ENCODE data around the gene G3BP2. TPM values are rescaled to one million over a fixed set of nuclear protein-coding genes. Genes with fewer than 3 reads are reported as not detected.

The G3BP2 gene
- total and polyA plus RNA-seq, 9 donors, result 31.4 to 122 (median 83.1) TPM

DNA sequence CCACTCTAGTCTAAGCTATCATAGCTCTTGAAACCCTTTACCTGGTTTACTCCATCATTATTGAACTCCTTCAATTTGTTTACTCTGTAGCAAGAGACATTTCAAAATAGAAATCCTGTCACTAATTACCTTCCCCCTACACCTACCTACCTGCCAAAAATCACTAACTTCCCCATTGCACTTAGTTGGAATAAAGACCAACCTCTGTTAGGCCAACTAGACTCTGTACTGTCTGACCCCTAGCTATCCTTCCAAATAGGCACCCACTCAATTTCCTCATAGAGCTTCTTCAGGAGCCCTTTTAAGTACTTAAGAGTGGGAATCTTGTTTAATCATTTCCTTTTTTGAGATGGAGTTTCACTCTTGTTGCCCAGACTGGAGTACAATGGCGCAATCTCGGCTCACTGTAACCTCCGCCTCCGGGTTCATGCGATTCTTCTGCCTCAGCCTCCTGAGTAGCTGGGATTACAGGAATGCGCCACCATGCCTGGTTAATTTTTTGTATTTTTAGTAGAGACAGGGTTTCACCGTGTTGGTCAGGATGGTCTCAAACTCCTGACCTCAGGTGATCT lies 34.0 kb downstream of the G3BP2 start:
- Histone ChIP-seq H3K36me3 (no peaks in the 10 kb centered on the region), H3K4me3 (no peak overlapping the region), H3K27me3 (no peaks in the 10 kb centered on the region), H3K27ac (no peak overlapping the region), H3K9me3 (no peaks in the 10 kb centered on the region), H3K4me1 (ENCODE audit: insufficient read depth) (peaks cover 2% of the 10 kb centered on the region)
- TF ChIP-seq, protein P1, sequence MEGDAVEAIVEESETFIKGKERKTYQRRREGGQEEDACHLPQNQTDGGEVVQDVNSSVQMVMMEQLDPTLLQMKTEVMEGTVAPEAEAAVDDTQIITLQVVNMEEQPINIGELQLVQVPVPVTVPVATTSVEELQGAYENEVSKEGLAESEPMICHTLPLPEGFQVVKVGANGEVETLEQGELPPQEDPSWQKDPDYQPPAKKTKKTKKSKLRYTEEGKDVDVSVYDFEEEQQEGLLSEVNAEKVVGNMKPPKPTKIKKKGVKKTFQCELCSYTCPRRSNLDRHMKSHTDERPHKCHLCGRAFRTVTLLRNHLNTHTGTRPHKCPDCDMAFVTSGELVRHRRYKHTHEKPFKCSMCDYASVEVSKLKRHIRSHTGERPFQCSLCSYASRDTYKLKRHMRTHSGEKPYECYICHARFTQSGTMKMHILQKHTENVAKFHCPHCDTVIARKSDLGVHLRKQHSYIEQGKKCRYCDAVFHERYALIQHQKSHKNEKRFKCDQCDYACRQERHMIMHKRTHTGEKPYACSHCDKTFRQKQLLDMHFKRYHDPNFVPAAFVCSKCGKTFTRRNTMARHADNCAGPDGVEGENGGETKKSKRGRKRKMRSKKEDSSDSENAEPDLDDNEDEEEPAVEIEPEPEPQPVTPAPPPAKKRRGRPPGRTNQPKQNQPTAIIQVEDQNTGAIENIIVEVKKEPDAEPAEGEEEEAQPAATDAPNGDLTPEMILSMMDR (IDR thresholded peaks at IDR 0.05), result no peak
- no peak for TF ChIP-seq POLR2A (IDR thresholded peaks at IDR 0.05)
- no peak for DNase-seq
- WGBS, 3 donors, result 94 to 97% (median 97%) methylated on average over 7 of the region's 7 CpGs
- intact Hi-C loops (cut with DNase I), result no loop called here

DNA sequence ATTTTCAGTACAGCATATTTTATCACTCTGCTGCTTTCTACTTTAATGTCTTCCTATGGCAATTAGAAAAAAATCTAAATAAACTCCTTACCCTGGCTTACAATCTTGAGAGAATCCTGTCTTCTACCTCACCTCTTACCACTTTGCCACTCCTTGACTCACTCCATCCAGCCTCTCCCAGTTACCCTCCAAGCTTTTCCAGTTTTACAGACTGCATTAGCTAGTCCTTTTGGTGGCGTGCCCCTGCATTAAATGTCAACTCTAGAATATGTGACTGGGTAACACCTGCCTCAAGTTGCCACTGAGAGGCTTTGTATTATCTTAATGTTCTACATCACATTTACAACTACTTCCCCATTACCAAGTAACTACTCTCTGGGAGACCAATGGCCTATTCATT lies 35.4 kb downstream of the G3BP2 start:
- DNase-seq, result no peak
- intact Hi-C loops (cut with DNase I), result no loop called here
- H3K4me1 ChIP-seq (ENCODE audit: insufficient read depth), result peaks cover 2% of the 10 kb centered on the region
- no peak overlapping the region for H3K27ac ChIP-seq
- H3K36me3 ChIP-seq, result no peaks in the 10 kb centered on the region
- no peaks in the 10 kb centered on the region for H3K27me3 ChIP-seq
- TF ChIP-seq POLR2A (IDR thresholded peaks at IDR 0.05), result no peak
- no peak for TF ChIP-seq EP300 (IDR thresholded peaks at IDR 0.05)
- TF ChIP-seq, protein P1 (IDR thresholded peaks at IDR 0.05), result no peak
- H3K4me3 ChIP-seq, result no peak overlapping the region
- WGBS, 3 donors, result 95 to 97% (median 97%) methylated on average over 1 of the region's 1 CpG
- H3K9me3 ChIP-seq, result no peaks in the 10 kb centered on the region

DNA sequence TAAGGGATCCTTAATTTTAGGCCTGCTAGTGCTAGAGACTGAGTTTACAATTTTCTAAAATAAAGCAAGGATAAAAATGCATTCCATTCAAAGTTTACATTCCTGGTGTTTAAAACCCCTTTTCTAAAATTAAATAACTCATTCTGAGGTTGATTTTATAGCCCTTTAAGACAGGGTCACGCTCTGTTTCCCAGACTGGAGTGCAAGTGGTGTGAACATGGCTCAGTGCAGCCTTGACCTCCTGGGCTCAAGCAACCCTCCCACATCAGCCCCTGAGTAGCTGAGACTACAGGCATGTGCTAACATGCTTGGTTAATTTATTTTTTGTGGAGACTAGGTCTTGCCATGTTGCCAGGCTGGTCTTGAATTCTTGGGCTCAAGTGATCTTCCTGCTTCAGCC lies 36.0 kb downstream of the G3BP2 start:
- no peak for TF ChIP-seq EP300 (IDR thresholded peaks at IDR 0.05)
- TF ChIP-seq POLR2A (IDR thresholded peaks at IDR 0.05), result no peak
- TF ChIP-seq, protein P1 (IDR thresholded peaks at IDR 0.05), result no peak
- 4 to 24% (median 5%) methylated on average over 1 of the region's 1 CpG for WGBS, 3 donors
- Histone ChIP-seq H3K36me3 (no peaks in the 10 kb centered on the region), H3K4me1 (ENCODE audit: insufficient read depth) (peaks cover 2% of the 10 kb centered on the region), H3K4me3 (no peak overlapping the region), H3K27ac (no peak overlapping the region), H3K9me3 (no peaks in the 10 kb centered on the region), H3K27me3 (no peaks in the 10 kb centered on the region)
- intact Hi-C loops (cut with DNase I), result no loop called here
- peak in 2 of 5 donors; percentile 28 to 53 for DNase-seq

DNA sequence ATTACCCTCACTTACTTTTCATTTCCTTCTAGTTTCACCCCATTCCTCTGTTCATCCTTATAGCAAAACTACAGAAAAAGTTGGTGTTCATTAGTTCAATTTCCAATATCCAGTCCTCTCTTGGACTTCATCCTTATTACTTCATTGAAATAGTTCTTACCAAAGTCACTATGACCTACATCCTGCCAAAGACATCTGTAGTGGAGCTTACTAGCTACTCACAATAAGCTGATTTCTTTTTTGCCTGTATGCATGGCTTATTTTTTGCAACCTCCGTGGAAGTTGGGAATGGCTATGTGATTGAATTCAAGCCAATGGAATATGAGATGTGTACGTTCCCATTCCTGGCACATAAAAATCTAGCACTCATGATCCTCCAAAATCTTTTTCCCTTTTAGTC lies 38.3 kb downstream of the G3BP2 start:
- intact Hi-C loops (cut with DNase I), result no loop called here
- H3K9me3 ChIP-seq, result no peaks in the 10 kb centered on the region
- WGBS, 3 donors, result 39 to 58% (median 45%) methylated on average over 2 of the region's 2 CpGs
- TF ChIP-seq POLR2A (IDR thresholded peaks at IDR 0.05), result no peak
- TF ChIP-seq, protein P1 (IDR thresholded peaks at IDR 0.05), result no peak
- TF ChIP-seq EP300 (IDR thresholded peaks at IDR 0.05), result no peak
- no peak overlapping the region for H3K27ac ChIP-seq
- no peak for DNase-seq
- H3K27me3 ChIP-seq, result no peaks in the 10 kb centered on the region
- H3K36me3 ChIP-seq, result no peaks in the 10 kb centered on the region
- H3K4me1 ChIP-seq (ENCODE audit: insufficient read depth), result peaks cover 3% of the 10 kb centered on the region
- H3K4me3 ChIP-seq, result no peak overlapping the region
